NCI-H446 treated with DMSO at 0.1 percent for 48 hours (cell line): ENCODE measurements around the gene TSPAN8.
"Not testable (repeated sequence)": the region's sequence is repeated elsewhere in the genome, so short reads cannot be mapped to it uniquely, and the experiment has no call there.

Experiments used
- DNase-seq: peaks from one replicate; lab custom pipeline; 2025; lab: John Stamatoyannopoulos, UW

The TSPAN8 gene

DNA sequence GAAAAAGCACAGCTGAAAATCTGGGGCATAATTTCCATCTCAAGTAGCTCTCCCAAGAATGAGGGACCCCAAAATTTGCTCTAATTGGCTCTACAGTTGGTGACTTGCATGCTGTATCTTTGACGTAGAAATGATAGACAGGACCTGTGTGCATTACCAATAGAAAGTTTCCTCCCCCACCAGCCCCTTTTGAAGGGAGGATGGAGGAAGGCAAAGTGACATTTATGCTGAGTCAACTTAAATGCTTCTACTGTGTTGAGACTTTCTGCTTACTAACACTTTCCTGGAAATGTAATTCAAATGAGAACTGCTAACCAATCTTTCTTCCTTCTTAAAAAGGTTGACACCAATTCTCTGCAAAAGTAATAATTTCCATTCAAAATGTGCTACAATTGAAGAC, 31.9 kb downstream of the TSPAN8 start:
- no peak for DNase-seq

GRCh38 chr12:71125515-71125914, 32.3 kb downstream of the TSPAN8 start:
- DNase-seq, result no peak

DNA sequence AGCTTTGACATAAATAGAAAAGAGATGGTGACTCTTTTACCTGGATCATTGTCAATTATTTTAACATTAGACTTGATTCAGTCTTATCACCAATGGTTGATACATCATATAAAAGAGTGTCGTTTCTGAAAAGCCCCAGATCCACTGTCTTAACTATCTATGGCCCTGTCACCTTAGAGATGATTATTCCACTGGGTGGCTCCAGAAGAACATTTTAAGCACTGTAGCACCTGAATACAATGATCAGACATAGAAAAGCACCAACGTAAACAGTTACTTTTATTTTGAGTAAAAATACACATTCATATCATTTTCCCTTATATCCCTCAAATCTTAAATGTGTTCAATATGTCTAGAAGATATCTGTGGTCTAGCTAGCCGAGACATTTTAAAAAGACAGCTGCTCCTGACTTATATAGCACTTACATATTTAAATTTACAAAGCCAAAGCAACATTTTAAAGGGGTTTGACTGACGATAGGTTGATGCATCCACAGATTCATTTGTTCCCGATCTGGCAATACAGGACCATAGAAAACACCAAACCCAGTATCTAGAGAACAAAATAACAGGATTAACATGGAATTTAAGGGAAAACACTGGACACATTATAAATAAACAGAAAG, 32.9 kb downstream of the TSPAN8 start:
- DNase-seq, result no peak

- DNase-seq, result not testable (repeated sequence)
Observed at GRCh38 chr12:71113148-71113547, 44.7 kb downstream of the TSPAN8 start.

- DNase-seq, result no peak
Observed at GRCh38 chr12:71109834-71110233, 48.0 kb downstream of the TSPAN8 start.

- no peak for DNase-seq
Observed at GRCh38 chr12:71108355-71108754, 49.4 kb downstream of the TSPAN8 start.

DNA sequence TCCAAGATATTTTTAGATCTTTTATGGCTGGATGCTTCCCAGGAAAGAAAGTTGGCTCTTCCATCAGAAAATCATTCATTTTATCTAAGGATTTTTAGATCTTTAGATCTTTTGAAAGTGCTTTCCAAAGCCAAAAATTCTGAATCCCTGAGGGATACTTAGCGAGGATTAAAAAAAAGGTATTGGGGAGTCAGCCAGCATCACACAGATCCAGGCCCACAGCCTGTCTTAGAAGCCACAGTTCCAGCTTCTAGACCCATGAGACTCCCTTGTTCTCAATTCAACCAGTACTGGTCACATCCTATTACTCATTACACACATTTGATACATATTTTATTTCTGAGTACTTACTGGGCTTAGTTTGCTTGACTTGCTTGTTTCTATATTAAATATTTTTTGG, 49.9 kb downstream of the TSPAN8 start:
- no peak for DNase-seq

GRCh38 chr12:71105956-71106355, 51.8 kb downstream of the TSPAN8 start:
- no peak for DNase-seq

GRCh38 chr12:71092290-71092689, 65.5 kb downstream of the TSPAN8 start:
- no peak for DNase-seq

DNA sequence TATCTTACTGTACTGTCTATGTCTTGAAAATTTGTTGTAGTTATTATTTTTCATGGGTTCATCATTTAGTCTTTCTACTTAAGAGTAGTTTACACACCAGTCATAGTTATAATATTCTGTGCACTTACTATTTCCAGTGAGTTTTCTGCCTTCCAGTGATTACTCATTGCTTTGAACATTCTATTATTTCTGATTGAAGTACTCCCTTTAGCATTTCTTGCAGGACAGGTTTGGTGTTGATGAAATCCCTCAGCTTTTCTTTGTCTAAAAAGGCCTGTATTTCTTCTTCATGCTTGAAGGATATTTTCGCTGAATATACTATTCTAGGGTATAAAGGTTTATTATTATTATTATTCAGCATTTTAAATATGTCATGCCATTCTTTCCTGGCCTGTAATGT, 66.8 kb downstream of the TSPAN8 start:
- no peak for DNase-seq

DNA sequence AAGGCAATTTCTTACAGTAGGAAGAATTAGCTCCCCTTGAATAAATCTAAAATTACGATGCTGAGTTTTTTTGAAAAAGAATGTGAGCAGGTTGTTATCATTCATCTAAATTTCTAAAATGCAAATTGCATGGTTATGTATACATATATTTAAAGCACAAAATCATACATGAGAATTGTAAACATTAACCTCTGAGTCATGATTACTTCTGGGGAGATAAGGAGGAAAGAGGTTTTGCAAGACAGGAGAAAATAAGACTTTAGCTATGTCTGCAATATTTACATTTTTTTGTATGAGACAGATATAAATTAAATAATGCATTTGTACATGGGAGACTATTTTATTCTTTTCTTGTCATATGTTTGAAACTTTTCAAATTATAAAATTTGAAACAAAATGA, 72.2 kb downstream of the TSPAN8 start:
- no peak for DNase-seq

GRCh38 chr12:71075743-71076142, 82.1 kb downstream of the TSPAN8 start:
- no peak for DNase-seq
